ENCODE measurements around the gene OPCML. TPM values are rescaled to one million over a fixed set of nuclear protein-coding genes. Genes with fewer than 3 reads are reported as not detected.

OPCML gene
- total RNA-seq, 4 donors from 2014 or later, result 0.16 TPM; not detected in 3

GRCh38 chr11:133070021-133070713, 462.1 kb downstream of the OPCML start:
- no peak overlapping the region for H3K4me3 ChIP-seq (ENCODE audit: low read depth, poor library complexity, severe bottlenecking)
- no peak for DNase-seq (ENCODE audit: low spot score in 2 of 2)
- no peak for TF ChIP-seq POLR2A (IDR thresholded peaks at IDR 0.05)
- TF ChIP-seq CTCF (IDR thresholded peaks at IDR 0.05), result no peak
- intact Hi-C loops (cut with DNase I; ENCODE audit: low total_unique reads), result no loop called here
- WGBS, 2 donors, result 50 to 54% methylated on average over 11 of the region's 11 CpGs

- no peak overlapping the region for H3K4me3 ChIP-seq (ENCODE audit: low read depth, poor library complexity, severe bottlenecking)
- intact Hi-C loops (cut with DNase I; ENCODE audit: low total_unique reads), result no loop called here
- DNase-seq (ENCODE audit: low spot score in 2 of 2), result peak in 1 of 2 donors; percentile 76
- TF ChIP-seq CTCF (IDR thresholded peaks at IDR 0.05) (no peak), POLR2A (IDR thresholded peaks at IDR 0.05) (no peak)
- WGBS, 2 donors, result 85 to 87% methylated on average over 13 of the region's 13 CpGs
Observed at GRCh38 chr11:133065847-133066485, 466.3 kb downstream of the OPCML start.

- intact Hi-C loops (cut with DNase I; ENCODE audit: low total_unique reads), result no loop called here
Observed at GRCh38 chr11:133064961-133065360, 467.3 kb downstream of the OPCML start.

GRCh38 chr11:133064152-133064877, 468.0 kb downstream of the OPCML start:
- intact Hi-C loops (cut with DNase I; ENCODE audit: low total_unique reads), result no loop called here
- WGBS, 2 donors, result 1 to 2% methylated on average over 43 to 44 of the region's 44 CpGs
- TF ChIP-seq CTCF (IDR thresholded peaks at IDR 0.05) (no peak), POLR2A (IDR thresholded peaks at IDR 0.05) (no peak)
- peak overlapping the region; percentile 15 for H3K4me3 ChIP-seq (ENCODE audit: low read depth, poor library complexity, severe bottlenecking)
- peak; percentile 39 to 92 for DNase-seq (ENCODE audit: low spot score in 2 of 2)

More at GRCh38 chr11:133064961-133065360, 467.3 kb downstream of the OPCML start:
- 76 to 77% methylated on average over 15 of the region's 15 CpGs for WGBS, 2 donors
- DNase-seq (ENCODE audit: low spot score in 2 of 2), result peak in 1 of 2 donors; percentile 74
- no peak overlapping the region for H3K4me3 ChIP-seq (ENCODE audit: low read depth, poor library complexity, severe bottlenecking)
- TF ChIP-seq POLR2A (IDR thresholded peaks at IDR 0.05) (no peak), CTCF (IDR thresholded peaks at IDR 0.05) (no peak)

GRCh38 chr11:133058501-133058900, 473.8 kb downstream of the OPCML start:
- intact Hi-C loops (cut with DNase I; ENCODE audit: low total_unique reads), result no loop called here
- TF ChIP-seq POLR2A (IDR thresholded peaks at IDR 0.05), result no peak
- TF ChIP-seq CTCF (IDR thresholded peaks at IDR 0.05), result no peak
- DNase-seq (ENCODE audit: low spot score in 2 of 2), result no peak
- H3K4me3 ChIP-seq (ENCODE audit: low read depth, poor library complexity, severe bottlenecking), result no peak overlapping the region
- WGBS, 2 donors, result 56 to 67% methylated on average over 8 of the region's 8 CpGs

Measured in lower leg skin (tissue), 4 donors.